ENCODE measurements around the gene EN1. TPM values are rescaled to one million over a fixed set of nuclear protein-coding genes. Genes with fewer than 3 reads are reported as not detected.

EN1 gene
- total RNA-seq, 5 donors from 2014 or later (not counting 1 experiment from before 2014, with no cell fraction given), result not detected

GRCh38 chr2:118805064-118805690 is 42.3 kb downstream of the EN1 start:
- Histone ChIP-seq H3K9me3 (no peaks in the 10 kb centered on the region), H3K36me3 (ENCODE audit: control insufficient read depth in 2 of 2, extremely low read depth in 1 of 2, insufficient read depth in 1 of 2, low read length in 1 of 2) (no peaks in the 10 kb centered on the region), H3K4me1 (ENCODE audit: control insufficient read depth in 1 of 2, extremely low read depth in 1 of 2, insufficient read depth in 2 of 2, low read length in 2 of 2) (peaks cover 0 to 7% of the 10 kb centered on the region in 2 experiments), H3K27ac (ENCODE audit: low read length) (no peak overlapping the region), H3K27me3 (replicated peaks in 1 of 2; ENCODE audit: control insufficient read depth in 2 of 2, extremely low read depth in 1 of 2, insufficient read depth in 2 of 2, low read length in 1 of 2) (peaks cover 9 to 36% of the 10 kb centered on the region in 2 experiments), H3K4me3 (ENCODE audit: control insufficient read depth in 1 of 2, extremely low read depth in 1 of 2, low read length in 1 of 2) (no peak overlapping the region)
- Mint-ChIP-seq H3K9me3 (no peaks in the 10 kb centered on the region), H3K27ac (no peak overlapping the region), H3K4me3 (no peak overlapping the region), H3K27me3 (peaks cover 44% of the 10 kb centered on the region in 2 donors), H3K36me3 (no peaks in the 10 kb centered on the region), H3K4me1 (peaks cover 0 to 8% (median 8%) of the 10 kb centered on the region in 3 donors)
- no peak for ATAC-seq (replicated peaks in 1 of 4)
- WGBS (ENCODE audit: insufficient coverage), result 84% methylated on average over 6 of the region's 9 CpGs
- ChIA-PET CTCF (no interaction called here), POLR2A (no interaction called here)
- DNase-seq, result no peak

- Mint-ChIP-seq H3K36me3 (no peaks in the 10 kb centered on the region), H3K4me1 (peaks cover 0 to 3% (median under 1%) of the 10 kb centered on the region in 3 donors), H3K9me3 (no peaks in the 10 kb centered on the region), H3K27ac (no peak overlapping the region), H3K27me3 (peaks cover 31 to 37% of the 10 kb centered on the region in 2 donors), H3K4me3 (no peak overlapping the region)
- Histone ChIP-seq H3K27me3 (replicated peaks in 1 of 2; ENCODE audit: control insufficient read depth in 2 of 2, extremely low read depth in 1 of 2, insufficient read depth in 2 of 2, low read length in 1 of 2) (peaks cover 6 to 22% of the 10 kb centered on the region in 2 experiments), H3K36me3 (ENCODE audit: control insufficient read depth in 2 of 2, extremely low read depth in 1 of 2, insufficient read depth in 1 of 2, low read length in 1 of 2) (no peaks in the 10 kb centered on the region), H3K27ac (ENCODE audit: low read length) (no peak overlapping the region), H3K9me3 (no peaks in the 10 kb centered on the region), H3K4me3 (ENCODE audit: control insufficient read depth in 1 of 2, extremely low read depth in 1 of 2, low read length in 1 of 2) (no peak overlapping the region), H3K4me1 (ENCODE audit: control insufficient read depth in 1 of 2, extremely low read depth in 1 of 2, insufficient read depth in 2 of 2, low read length in 2 of 2) (no peaks in the 10 kb centered on the region)
- 72% methylated on average over 3 of the region's 5 CpGs for WGBS (ENCODE audit: insufficient coverage)
- ChIA-PET POLR2A (no interaction called here), CTCF (no interaction called here)
- no peak for DNase-seq
- ATAC-seq (replicated peaks in 1 of 4), result no peak
Measured at GRCh38 chr2:118803012-118803411, 44.4 kb downstream of the EN1 start.

- H3K27me3 Mint-ChIP-seq, result peaks cover 26 to 38% of the 10 kb centered on the region in 2 donors
- 75% methylated on average over 4 of the region's 4 CpGs for WGBS (ENCODE audit: insufficient coverage)
- no peaks in the 10 kb centered on the region for H3K9me3 Mint-ChIP-seq
- no peaks in the 10 kb centered on the region for H3K36me3 ChIP-seq (ENCODE audit: control insufficient read depth in 2 of 2, extremely low read depth in 1 of 2, insufficient read depth in 1 of 2, low read length in 1 of 2)
- POLR2A ChIA-PET, result no interaction called here
- DNase-seq (no peak), ATAC-seq (replicated peaks in 1 of 4) (no peak)
- H3K4me1 ChIP-seq (ENCODE audit: control insufficient read depth in 1 of 2, extremely low read depth in 1 of 2, insufficient read depth in 2 of 2, low read length in 2 of 2), result no peaks in the 10 kb centered on the region
- CTCF ChIA-PET, result interaction anchor here in 1 of 2 donors (0.7 kb wide), 1 partner anchor 615 kb away, joined by 3 read pairs; no protein-coding TSS in a partner anchor
- H3K4me3 ChIP-seq (ENCODE audit: control insufficient read depth in 1 of 2, extremely low read depth in 1 of 2, low read length in 1 of 2), result no peak overlapping the region
- no peaks in the 10 kb centered on the region for H3K9me3 ChIP-seq
- H3K27me3 ChIP-seq (replicated peaks in 1 of 2; ENCODE audit: control insufficient read depth in 2 of 2, extremely low read depth in 1 of 2, insufficient read depth in 2 of 2, low read length in 1 of 2), result peaks cover 2 to 7% of the 10 kb centered on the region in 2 experiments
- H3K27ac Mint-ChIP-seq, result no peak overlapping the region
- H3K36me3 Mint-ChIP-seq, result no peaks in the 10 kb centered on the region
- H3K27ac ChIP-seq (ENCODE audit: low read length), result no peak overlapping the region
- no peaks in the 10 kb centered on the region for H3K4me1 Mint-ChIP-seq
- no peak overlapping the region for H3K4me3 Mint-ChIP-seq
Measured at GRCh38 chr2:118801151-118801550, 46.3 kb downstream of the EN1 start.

GRCh38 chr2:118800736-118801135 is 46.7 kb downstream of the EN1 start:
- no peak for DNase-seq
- ChIA-PET POLR2A (no interaction called here), CTCF (no interaction called here)
- no peaks in the 10 kb centered on the region for H3K36me3 ChIP-seq (ENCODE audit: control insufficient read depth in 2 of 2, extremely low read depth in 1 of 2, insufficient read depth in 1 of 2, low read length in 1 of 2)
- no peak for ATAC-seq (replicated peaks in 1 of 4)
- no peak overlapping the region for H3K4me3 ChIP-seq (ENCODE audit: control insufficient read depth in 1 of 2, extremely low read depth in 1 of 2, low read length in 1 of 2)
- Mint-ChIP-seq H3K9me3 (no peaks in the 10 kb centered on the region), H3K4me3 (no peak overlapping the region), H3K4me1 (no peaks in the 10 kb centered on the region), H3K27ac (no peak overlapping the region), H3K36me3 (no peaks in the 10 kb centered on the region), H3K27me3 (peaks cover 22 to 38% of the 10 kb centered on the region in 2 donors)
- WGBS (ENCODE audit: insufficient coverage), result 80% methylated on average over 3 of the region's 4 CpGs
- H3K9me3 ChIP-seq, result no peaks in the 10 kb centered on the region
- no peak overlapping the region for H3K27ac ChIP-seq (ENCODE audit: low read length)
- peaks cover 2 to 5% of the 10 kb centered on the region in 2 experiments for H3K27me3 ChIP-seq (replicated peaks in 1 of 2; ENCODE audit: control insufficient read depth in 2 of 2, extremely low read depth in 1 of 2, insufficient read depth in 2 of 2, low read length in 1 of 2)
- no peaks in the 10 kb centered on the region for H3K4me1 ChIP-seq (ENCODE audit: control insufficient read depth in 1 of 2, extremely low read depth in 1 of 2, insufficient read depth in 2 of 2, low read length in 2 of 2)

GRCh38 chr2:118794546-118794945 is 52.9 kb downstream of the EN1 start:
- WGBS (ENCODE audit: insufficient coverage), result 100% methylated on average over 1 of the region's 4 CpGs
- no peak for ATAC-seq (replicated peaks in 1 of 4)
- H3K27me3 Mint-ChIP-seq, result peaks cover 33 to 36% of the 10 kb centered on the region in 2 donors

More at GRCh38 chr2:118794546-118794945, 52.9 kb downstream of the EN1 start:
- Mint-ChIP-seq H3K4me3 (no peak overlapping the region), H3K9me3 (no peaks in the 10 kb centered on the region), H3K27ac (no peak overlapping the region), H3K4me1 (no peaks in the 10 kb centered on the region), H3K36me3 (no peaks in the 10 kb centered on the region)
- Histone ChIP-seq H3K4me3 (ENCODE audit: control insufficient read depth in 1 of 2, extremely low read depth in 1 of 2, low read length in 1 of 2) (no peak overlapping the region), H3K27me3 (replicated peaks in 1 of 2; ENCODE audit: control insufficient read depth in 2 of 2, extremely low read depth in 1 of 2, insufficient read depth in 2 of 2, low read length in 1 of 2) (no peaks in the 10 kb centered on the region), H3K9me3 (no peaks in the 10 kb centered on the region), H3K4me1 (ENCODE audit: control insufficient read depth in 1 of 2, extremely low read depth in 1 of 2, insufficient read depth in 2 of 2, low read length in 2 of 2) (no peaks in the 10 kb centered on the region), H3K36me3 (ENCODE audit: control insufficient read depth in 2 of 2, extremely low read depth in 1 of 2, insufficient read depth in 1 of 2, low read length in 1 of 2) (no peaks in the 10 kb centered on the region), H3K27ac (ENCODE audit: low read length) (no peak overlapping the region)
- POLR2A ChIA-PET, result no interaction called here
- no peak for DNase-seq
- CTCF ChIA-PET, result no interaction called here

Other genes starting within 250 kb of the EN1 start
- gene MARCO, start 94.5 kb upstream of the EN1 start, total RNA-seq, result under 1 TPM in 3 of 5 donors, not detected in 2; 0.13 to 0.67 (median 0.47) TPM